Lower leg skin (tissue), 3 donors: ENCODE data around the gene SAPCD1.

Experiments used
- CTCF ChIP-seq, 3 donors: fragments of 450-650 bp; IDR thresholded peaks; one replicate each; pipeline ENCODE4 v1.5.1; 2016; ENCODE audit warnings: antibody characterized with exemption in 3 of 3, mild to moderate bottlenecking in 3 of 3, moderate library complexity in 2 of 3
- POLR2A ChIP-seq, 2 donors: fragments of 450-650 bp; IDR thresholded peaks; one replicate each; pipeline ENCODE4 v1.6.1; 2016 to 2017; ENCODE audit warnings: antibody characterized with exemption in 2 of 2, mild to moderate bottlenecking in 1 of 2, moderate library complexity in 1 of 2

GRCh38 chr6:31737991-31738979, 24.2 kb upstream of the SAPCD1 start:
- TF ChIP-seq CTCF (IDR thresholded peaks at IDR 0.05), result no peak
- TF ChIP-seq POLR2A (IDR thresholded peaks at IDR 0.05), result no peak
